Fibroblast of skin of scalp (primary cell): ENCODE results near the gene MEGF6.

Experiments
- DNase-seq: peaks from one replicate; pipeline ENCODE4 v3.0.0-alpha.2; 2013

MEGF6 gene

DNA sequence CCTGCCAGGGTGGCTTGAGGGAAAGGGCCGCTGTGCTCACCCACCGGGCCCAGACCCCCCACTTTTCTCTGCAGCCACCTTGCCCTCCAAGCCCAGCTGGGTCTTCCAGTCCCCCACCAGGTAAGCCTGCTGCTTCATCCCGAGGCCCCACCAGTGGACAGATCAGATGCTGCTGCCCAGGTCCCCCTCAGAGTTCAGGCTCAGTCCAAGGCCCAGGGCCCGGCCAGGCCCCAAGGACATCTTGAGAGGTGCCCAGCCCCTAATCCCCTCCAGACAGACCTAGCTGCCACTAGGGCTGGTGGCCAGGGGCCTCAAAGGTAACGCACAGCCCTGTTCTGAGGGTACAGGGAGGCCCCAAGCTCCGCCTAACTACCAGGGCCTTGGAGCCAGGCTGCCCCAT is 58.6 kb downstream of the MEGF6 start:
- no peak for DNase-seq

DNA sequence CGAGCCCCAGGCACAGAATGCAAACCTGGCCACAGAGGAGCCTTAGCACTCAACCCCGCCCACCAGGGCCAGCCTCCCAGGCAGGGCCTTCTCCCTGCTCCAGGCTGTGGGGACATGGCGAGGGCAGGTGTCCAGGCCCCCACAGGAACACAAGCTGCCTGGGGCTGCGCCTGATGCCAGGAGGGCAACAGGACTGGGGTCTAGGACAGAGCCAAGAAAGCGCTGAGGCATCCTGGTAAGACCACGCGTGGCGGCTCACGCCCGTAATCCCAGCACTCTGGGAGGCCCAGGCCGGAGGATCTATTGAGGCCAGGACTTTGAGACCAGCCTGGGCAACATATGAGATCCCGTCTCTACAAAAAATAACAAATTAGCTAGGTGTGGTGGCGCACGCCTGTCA is 59.1 kb downstream of the MEGF6 start:
- no peak for DNase-seq

DNA sequence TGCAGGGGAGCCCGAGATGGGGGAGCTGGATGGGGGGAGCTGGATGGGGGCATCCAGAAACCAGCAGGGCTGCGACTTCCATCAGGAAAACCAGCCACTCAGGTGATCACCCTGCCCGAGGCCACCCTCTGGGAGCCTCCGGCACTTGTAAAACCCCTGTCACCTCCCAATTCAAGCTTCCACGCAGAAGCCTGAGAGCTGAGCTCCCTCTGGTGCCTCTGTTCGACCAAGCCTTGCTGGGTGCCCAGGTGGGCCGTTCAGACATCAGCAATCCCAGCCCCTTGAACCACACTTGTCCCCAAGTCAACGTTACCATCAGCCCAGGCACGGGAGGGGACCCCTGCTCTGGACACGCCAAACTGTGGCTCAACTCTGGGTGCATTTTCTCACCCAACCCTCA is 59.6 kb downstream of the MEGF6 start:
- no peak for DNase-seq

DNA sequence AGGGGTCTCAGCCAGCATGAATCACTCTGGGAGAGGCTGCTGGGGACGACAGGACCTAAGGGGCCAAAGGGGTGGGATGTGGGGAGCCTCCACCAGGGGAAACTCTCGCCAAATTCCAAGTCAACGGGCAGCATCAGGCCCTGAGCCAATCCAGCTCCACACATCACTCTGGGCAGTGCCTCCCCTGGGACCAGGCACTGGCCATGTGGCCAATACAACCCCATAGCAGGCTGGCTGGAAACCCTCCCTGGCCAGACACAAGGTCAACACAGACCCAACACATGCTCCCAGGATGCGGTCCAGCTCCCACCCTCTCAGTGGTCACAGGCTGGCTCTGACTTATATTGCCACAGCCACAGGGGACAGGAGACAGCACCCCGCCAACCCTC is 60.0 kb downstream of the MEGF6 start:
- no peak for DNase-seq

DNA sequence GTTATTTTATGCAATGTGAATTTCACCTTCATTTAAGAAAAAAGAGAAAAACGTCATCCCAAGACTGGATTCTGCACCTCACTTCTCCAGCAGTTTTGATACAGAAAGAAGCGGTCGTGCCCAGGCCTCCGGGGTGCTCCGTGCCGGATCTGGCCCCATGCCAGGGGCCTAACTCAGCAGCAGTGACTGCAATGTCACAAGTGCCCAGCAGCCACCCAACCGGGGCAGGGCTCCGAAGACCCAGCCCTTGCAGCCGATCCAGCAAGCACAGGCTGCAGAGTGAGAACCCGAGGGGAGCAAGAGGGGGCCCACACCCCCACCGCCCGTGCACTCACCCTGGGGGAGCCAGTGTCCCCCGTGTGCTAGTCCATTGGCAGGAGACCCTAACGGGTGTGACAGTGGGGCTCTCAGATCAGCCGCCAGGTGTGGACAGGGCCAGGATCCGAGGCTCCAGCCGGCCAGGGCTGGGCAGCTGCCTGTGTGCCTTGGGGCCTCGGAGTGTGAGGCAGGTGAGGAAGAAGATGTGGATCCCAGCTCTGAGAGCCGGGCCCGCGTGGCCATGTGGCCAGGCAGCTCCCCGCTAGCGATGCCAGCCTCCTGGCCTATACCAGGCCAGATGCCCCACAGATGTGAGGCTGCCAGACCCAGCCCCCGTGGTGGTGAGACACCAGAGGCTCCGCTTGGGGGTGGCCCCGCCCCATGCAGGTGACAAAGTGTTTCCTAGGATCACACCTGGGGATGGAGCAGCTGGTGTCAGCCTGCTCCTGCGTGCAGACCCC is 60.6 kb downstream of the MEGF6 start:
- DNase-seq, result no peak

DNA sequence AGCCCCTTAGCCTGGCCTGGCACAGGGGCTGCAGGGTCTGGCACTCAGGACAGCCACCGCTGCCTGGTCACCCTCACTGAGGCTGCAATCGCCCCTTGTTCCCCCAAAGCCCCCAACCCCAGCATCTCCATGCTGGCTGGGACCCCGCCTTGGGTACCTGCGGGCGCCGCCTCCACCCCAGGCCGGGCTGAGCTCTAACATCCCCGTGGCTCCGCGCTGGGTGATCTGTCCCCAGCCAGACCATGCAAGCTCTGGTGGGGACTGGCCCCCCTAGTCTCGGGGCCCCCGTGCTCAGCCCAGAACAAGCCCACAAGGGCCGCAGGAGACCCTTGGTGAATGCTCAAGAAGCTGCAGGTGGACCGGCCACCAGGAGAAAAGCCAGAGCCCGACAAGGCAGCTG is 62.4 kb downstream of the MEGF6 start:
- no peak for DNase-seq

GRCh38 chr1:3548156-3548893 is 63.0 kb downstream of the MEGF6 start:
- peak; percentile 81 for DNase-seq

- no peak for DNase-seq
Measured at GRCh38 chr1:3547055-3548005, 64.0 kb downstream of the MEGF6 start.

- DNase-seq, result no peak
Measured at GRCh38 chr1:3546048-3546384, 65.3 kb downstream of the MEGF6 start.

DNA sequence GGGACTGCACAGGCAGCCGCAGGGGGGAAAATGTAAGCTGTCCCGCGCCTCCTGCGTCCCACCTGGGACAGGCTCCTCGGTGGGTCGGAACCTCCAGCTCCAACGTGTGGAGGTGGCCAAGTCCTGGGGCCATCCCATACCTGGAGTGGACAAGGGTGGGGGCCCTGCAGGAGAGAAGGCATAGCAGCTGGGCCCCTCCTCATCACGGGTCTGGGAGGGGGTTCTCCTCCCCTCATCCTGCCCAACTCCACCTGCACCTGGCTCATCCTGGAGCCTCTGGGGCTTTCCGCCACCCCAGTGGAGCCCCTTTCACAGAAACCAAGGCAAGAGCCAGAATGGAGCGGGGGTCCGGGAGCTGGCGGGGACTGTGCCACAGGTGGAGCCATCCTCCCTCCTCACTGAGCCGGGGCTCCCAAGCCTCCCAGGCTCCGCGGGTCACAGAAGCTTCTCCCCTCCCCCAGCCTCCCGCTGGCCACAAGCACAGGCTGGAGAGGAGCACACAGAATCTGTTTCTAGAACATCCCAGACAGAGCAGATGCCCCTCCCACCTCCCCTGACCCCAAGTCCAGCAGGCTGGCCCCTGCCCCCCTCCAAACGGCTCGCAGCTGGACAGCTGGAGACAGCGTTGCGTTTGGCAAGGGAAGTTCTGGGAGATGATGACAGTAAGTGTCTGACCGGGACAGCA is 65.8 kb downstream of the MEGF6 start:
- DNase-seq, result no peak

- no peak for DNase-seq
Measured at GRCh38 chr1:3544040-3544977, 67.0 kb downstream of the MEGF6 start.

DNA sequence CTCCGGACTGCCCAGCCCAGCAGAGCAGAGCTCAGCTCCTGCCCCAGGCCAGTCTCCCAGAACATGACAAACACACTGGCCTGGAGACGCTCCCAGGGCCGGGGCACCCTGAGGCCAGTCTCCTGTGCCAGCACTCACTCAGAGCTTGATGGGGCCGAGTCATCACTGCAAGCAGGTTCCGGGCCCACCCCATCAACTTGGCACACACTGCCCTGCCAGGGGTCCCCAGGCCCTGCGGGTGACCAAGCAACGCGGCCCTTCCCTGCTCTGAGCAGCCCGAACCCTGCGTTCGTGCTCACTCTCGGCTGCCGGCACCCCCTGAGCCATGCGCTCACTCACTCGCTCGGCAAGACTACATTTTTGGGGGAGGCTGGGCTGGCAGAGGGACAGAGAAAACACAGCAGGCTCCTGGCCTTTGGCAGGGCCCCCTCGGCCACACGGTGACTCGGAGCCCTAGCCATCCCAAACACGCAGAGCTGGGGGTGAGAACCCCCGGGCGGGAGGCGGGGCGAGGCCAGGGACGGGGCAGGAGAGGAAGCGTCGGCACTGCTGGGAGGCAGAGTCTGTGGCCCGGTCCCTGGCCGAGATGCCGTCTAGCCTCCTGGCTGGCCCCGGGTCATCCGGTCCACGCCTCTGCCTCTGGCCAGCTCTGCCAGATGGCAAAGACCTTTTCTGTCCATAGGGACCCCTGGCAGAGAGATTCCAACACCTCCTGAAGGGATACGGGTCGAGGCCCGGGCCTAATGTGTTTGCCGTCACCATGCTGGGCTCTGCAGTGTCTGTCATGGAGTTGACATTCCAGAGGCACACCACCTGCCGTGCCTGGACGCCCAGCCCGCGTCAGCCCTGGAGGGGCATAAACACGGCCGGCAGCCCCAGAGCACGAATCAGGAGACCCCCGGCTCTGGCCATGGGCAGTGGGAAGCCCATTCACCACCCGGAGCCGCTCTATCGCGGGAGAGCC is 68.0 kb downstream of the MEGF6 start:
- peak; percentile 95 for DNase-seq

DNA sequence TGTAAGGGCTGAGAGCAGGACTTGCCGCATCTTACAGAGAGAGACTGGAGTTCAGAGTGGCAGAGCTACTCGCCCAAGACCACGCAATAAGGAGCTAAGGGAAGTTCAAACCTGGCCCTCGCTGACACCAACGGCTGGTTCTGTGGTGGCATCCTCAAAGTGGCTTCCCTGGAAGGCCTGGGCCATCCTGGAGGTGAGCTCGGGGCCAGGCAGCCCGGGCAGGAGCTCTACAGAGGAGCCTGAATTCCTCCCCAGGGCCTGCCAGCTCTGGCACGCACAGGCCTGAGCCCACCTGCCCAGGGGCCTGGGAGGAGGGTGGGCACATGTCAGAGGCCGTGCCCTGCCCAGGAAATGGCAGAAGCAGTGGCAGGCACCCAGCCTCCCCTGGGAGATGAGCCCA is 68.6 kb downstream of the MEGF6 start:
- no peak for DNase-seq

GRCh38 chr1:3541936-3542335 is 69.4 kb downstream of the MEGF6 start:
- DNase-seq, result no peak

DNA sequence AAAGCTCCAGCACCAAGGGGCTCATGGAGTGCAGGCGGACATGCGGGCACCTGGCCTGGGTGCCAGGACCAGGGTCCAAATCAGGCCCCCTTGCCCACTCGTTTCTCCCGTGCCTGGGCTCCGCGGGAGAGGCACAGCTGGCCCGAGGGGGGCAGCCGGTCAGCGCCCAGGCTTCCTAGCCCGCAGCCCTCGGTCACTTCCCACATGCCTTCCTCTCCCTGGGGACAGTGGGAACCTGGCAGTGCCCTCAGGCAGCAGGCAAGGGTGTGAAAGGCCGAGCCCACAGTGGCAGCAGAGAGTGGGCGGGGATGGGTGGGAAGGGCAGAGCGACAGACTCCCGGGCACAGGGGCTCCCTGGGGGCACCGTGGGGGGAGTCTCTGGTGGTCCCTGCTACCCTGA is 69.8 kb downstream of the MEGF6 start:
- DNase-seq, result no peak

DNA sequence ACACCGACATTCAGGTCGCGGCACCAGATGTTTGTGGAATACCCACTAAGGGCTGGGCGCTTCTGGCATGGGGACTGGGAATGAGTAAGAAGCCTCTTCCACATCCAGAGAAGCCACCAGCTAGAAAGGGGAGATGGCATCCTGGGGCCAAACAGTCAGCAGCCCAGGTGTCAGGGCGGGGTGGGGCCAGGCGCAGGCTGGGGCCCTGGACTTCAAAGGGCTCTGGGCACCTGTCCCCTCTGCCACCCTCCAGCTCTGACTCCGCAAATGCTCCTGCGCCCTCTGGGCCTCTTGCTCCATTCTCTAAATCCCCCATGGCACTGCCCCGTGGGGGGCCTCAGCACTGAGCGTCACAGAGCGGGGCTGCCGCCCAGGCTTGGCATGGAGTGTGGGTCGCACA is 70.4 kb downstream of the MEGF6 start:
- DNase-seq, result no peak

DNA sequence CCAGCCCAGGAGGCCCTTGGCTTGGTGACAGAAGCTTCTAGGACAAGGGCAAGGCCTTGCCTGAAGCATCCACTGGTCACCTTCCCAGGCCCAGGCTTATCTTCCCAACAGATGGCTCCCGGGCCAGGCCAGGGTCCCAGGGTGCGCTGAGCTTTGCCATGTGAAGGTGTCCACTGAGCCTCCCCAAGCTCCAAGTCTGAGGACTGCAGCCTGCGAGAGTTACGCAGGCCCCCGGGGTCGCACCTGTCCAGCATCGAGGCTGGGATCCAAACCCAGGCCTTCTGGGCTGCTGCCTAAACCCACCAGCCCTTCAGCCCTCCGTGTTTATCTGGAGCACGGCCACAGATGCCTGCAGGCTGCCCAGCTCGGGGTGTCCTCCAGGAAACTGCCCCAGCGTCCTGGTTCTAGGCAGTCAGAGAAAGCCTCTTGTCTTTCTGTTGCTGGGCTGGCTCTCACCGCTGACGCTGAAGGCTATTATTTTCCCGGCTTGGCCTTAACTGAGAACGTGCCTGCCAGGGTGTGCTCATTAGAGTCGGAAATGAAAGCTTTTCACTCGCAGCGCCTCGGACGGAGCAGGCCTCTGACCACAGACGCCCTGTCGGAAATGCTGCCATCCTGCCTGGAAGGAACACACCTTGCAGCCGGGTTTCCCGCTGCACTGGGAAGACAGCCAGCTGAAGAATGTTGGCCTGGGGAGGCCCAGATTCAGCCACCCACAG is 71.4 kb downstream of the MEGF6 start:
- no peak for DNase-seq

DNA sequence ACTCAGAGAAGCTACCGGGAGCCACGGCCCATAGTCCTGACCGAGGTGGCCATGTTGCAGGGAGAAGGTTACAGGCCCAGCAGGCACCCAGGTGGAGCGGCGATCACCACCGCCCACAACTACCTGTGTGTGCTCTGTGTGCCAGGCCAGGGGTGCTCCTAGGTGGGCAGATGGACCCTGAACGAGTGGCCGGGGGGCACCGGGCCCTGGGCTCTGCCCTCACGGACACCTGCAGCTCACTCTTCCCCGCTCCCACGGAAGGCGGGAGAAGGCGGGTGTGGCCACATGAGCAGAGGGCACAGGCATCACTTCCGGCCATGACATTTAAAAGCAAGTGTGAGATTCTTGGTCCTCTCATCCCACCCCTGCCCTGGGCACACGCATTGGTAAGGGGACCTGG is 73.9 kb downstream of the MEGF6 start:
- DNase-seq, result no peak

DNA sequence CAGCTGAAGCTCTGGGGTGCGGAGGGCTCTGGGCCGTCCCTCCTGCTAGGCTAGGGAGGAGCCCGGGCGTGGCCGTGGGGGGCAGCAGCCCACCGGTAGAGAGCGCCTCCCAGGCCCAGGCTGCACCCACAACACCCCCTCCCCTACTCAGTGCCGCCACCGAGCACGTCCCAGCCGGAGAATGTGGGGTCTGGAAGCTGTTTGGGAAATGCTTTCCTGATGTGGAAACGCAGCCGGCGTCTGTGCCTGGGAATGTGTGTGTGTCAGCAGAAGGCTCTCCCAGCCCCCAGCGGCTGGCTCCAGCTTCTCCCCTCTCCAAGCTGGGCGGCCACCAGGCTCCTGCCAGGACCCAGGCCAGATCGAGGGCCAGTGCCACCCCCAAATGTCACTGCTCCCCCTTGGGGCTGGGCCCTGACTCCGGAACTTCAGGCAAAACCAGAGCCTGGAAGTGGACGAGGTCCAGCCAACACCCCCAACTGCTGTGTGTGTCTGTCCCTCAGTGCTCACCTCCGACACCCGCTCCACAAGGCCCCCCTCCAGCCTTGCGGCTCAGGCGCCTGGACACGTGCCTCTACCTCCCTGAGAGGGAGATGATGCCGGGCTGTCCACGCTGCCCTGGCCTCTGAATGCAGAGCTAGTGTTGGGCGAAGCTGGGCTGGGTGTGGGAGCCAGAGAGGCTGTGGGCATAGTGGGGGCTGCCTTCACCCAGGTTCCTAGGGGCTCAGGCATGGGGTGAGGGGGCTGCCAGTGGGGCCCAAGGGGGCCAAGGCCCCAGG is 74.7 kb downstream of the MEGF6 start:
- peak; percentile 58 for DNase-seq
